ENCODE results near the gene SLC34A3. TPM values are rescaled to one million over a fixed set of nuclear protein-coding genes. Genes with fewer than 3 reads are reported as not detected.

Gene SLC34A3
- total and polyA plus RNA-seq, 2 of the 8 experiments (the other 6 are each of a cell fraction or from before 2014, with no cell fraction given), result 0.08 TPM; not detected in 1

- peaks cover 5% of the 10 kb centered on the region; the same call in 1 of the 2 replicates for H3K23me2 ChIP-seq (ENCODE audit: low read depth, low read length)
- H2BK20ac ChIP-seq (ENCODE audit: low read length), result no peak overlapping the region
- H2AFZ ChIP-seq (ENCODE audit: low read length), result no peak overlapping the region
- H3K9me3 ChIP-seq (ENCODE audit: insufficient read depth in 2 of 2, low read depth in 1 of 2, low read length in 1 of 2), result no peaks in the 10 kb centered on the region
- peaks cover 0 to 20% (median 11%) of the 10 kb centered on the region in 4 experiments; a peak in 5 of 7 replicates for H3K4me1 ChIP-seq (replicated peaks in 1 of 4; ENCODE audit: control insufficient read depth in 3 of 4, insufficient read depth in 4 of 4, low read length in 3 of 4)
- no peak overlapping the region for H3K4me3 ChIP-seq (ENCODE audit: extremely low read depth in 1 of 4, insufficient read depth in 2 of 4, low read depth in 3 of 4, low read length in 4 of 4)
- H4K5ac ChIP-seq (ENCODE audit: insufficient read length, low read depth, low read length), result no peak overlapping the region
- WGBS, 2 experiments (ENCODE audit: extremely low coverage in 1 of 2, insufficient coverage in 1 of 2, insufficient read length in 1 of 2, insufficient replicate concordance in 2 of 2, low coverage in 1 of 2, low lambda C conversion rate in 2 of 2, missing lambda C conversion rate in 1 of 2), result 74% methylated on average over 32 of the region's 36 CpGs; no CpG with 5 or more reads in 1 of the 2 experiments
- peak overlapping the region; percentile 48; the same call in 1 of the 2 replicates for H3K18ac ChIP-seq (ENCODE audit: extremely low read depth, low read length)
- peak overlapping the region; percentile 76 for H4K8ac ChIP-seq (ENCODE audit: extremely low read depth, insufficient read depth, low read length)
- ChIA-PET POLR2A (ENCODE audit: partially characterized antibody) (interaction anchor here (0.8 to 69.9 kb wide), 9 partner anchors 10 to 384 kb away, joined by 3 to 1462 read pairs (median 5); partner anchors contain the start of genes CYSRT1, NDOR1, NELFB and NPDC1), CTCF (ENCODE audit: partially characterized antibody) (interaction anchor here (0.6 to 3.3 kb wide), 11 partner anchors 7 to 78 kb away, joined by 3 to 26 read pairs (median 4); partner anchors contain the start of genes CYSRT1 and NELFB)
- H3K36me3 ChIP-seq (ENCODE audit: control insufficient read depth in 2 of 4, insufficient read depth in 4 of 4, low read length in 3 of 4), result peaks cover 6 to 18% (median 15%) of the 10 kb centered on the region in 4 experiments; a peak in 7 of 8 replicates
- H2BK15ac ChIP-seq (ENCODE audit: low read length), result peak overlapping the region; percentile 40; the same call in 1 of the 2 replicates
- H3K56ac ChIP-seq (replicated peaks; ENCODE audit: insufficient read length, low read depth, low read length), result no peak overlapping the region
- H3K23ac ChIP-seq (ENCODE audit: insufficient read length), result no peak overlapping the region
- peak in 1 of 3 experiments; percentile 21; a peak in 1 of 4 replicates for TF ChIP-seq CTCF (IDR thresholded peaks at IDR 0.05; ENCODE audit: control extremely low read depth in 1 of 3, insufficient read depth in 1 of 3, low read depth in 1 of 3, low read length in 3 of 3)
- no peak for TF ChIP-seq POU5F1 (IDR thresholded peaks at IDR 0.05; ENCODE audit: low read depth, low read length)
- FAIRE-seq (no peak), DNase-seq (ENCODE audit: low read depth in 1 of 2, low spot score in 2 of 2) (no peak)
- H3K79me1 ChIP-seq (ENCODE audit: low read depth, low read length), result peaks cover 5% of the 10 kb centered on the region
- H2BK12ac ChIP-seq (ENCODE audit: low read depth, low read length), result no peak overlapping the region
- no peak overlapping the region for H3K27ac ChIP-seq (ENCODE audit: low read depth, low read length)
- H3K79me2 ChIP-seq (ENCODE audit: control insufficient read depth in 1 of 2, insufficient read depth in 2 of 2, low read length in 2 of 2), result peaks cover 0 to 13% of the 10 kb centered on the region in 2 experiments; a peak in 2 of 4 replicates
- H2AK5ac ChIP-seq (ENCODE audit: low read depth, low read length), result no peak overlapping the region
- H3K4me2 ChIP-seq (ENCODE audit: insufficient read depth in 1 of 2, low read depth in 2 of 2, low read length in 2 of 2), result peak overlapping the region; percentile 14 to 15; a peak in 1 of 4 replicates
- H4K91ac ChIP-seq (replicated peaks; ENCODE audit: insufficient read length, low read length), result no peak overlapping the region
- H2BK5ac ChIP-seq (ENCODE audit: low read depth, low read length), result peak overlapping the region; percentile 71; the same call in 1 of the 2 replicates
- H3K27me3 ChIP-seq (replicated peaks in 1 of 4; ENCODE audit: control insufficient read depth in 3 of 4, extremely low read depth in 1 of 4, insufficient read depth in 3 of 4, low read length in 3 of 4), result no peaks in the 10 kb centered on the region; a peak in 2 of 7 replicates
- no peak overlapping the region for H3K14ac ChIP-seq (ENCODE audit: insufficient read length)
- H2BK120ac ChIP-seq (replicated peaks; ENCODE audit: low read depth, low read length), result no peak overlapping the region
- H3K4ac ChIP-seq (replicated peaks; ENCODE audit: insufficient read length, low read depth, low read length), result no peak overlapping the region
- no peak overlapping the region for H3K9ac ChIP-seq (replicated peaks in 1 of 4; ENCODE audit: extremely low read depth in 1 of 4, low read depth in 3 of 4, low read length in 3 of 4)
- peaks cover 15 to 17% of the 10 kb centered on the region in 2 experiments for H4K20me1 ChIP-seq (replicated peaks in 1 of 2; ENCODE audit: control insufficient read depth in 1 of 2, insufficient read depth in 2 of 2, low read length in 2 of 2)
Measured at GRCh38 chr9:137244486-137245449, 14.1 kb downstream of the SLC34A3 start.

Data from H1 (cell line).